ENCODE results near the gene FAM174B. TPM values are rescaled to one million over a fixed set of nuclear protein-coding genes. Genes with fewer than 3 reads are reported as not detected.

The FAM174B gene
- total and polyA plus RNA-seq, 2 experiments from 2014 or later: 15.0 to 21.8 TPM

- no peak for TF ChIP-seq ETS1 (IDR thresholded peaks at IDR 0.05)
Observed at GRCh38 chr15:92601592-92602266, 53.8 kb downstream of the FAM174B start (continued).

GRCh38 chr15:92600856-92601255, 54.7 kb downstream of the FAM174B start:
- peaks cover 6% of the 10 kb centered on the region for H3K27me3 Mint-ChIP-seq (ENCODE audit: insufficient read depth, low read depth, poor library complexity)
- H3K36me3 Mint-ChIP-seq (ENCODE audit: low read depth): peaks cover 15% of the 10 kb centered on the region
- H3K9me3 Mint-ChIP-seq: peaks cover 22% of the 10 kb centered on the region
- no peak overlapping the region for H3K4me3 Mint-ChIP-seq
- H3K27me3 ChIP-seq (ENCODE audit: insufficient read depth): no peaks in the 10 kb centered on the region
- no peaks in the 10 kb centered on the region for H3K36me3 ChIP-seq (ENCODE audit: insufficient read depth)
- TF ChIP-seq ZNF114 (CRISPR knock-in tag; IDR thresholded peaks at IDR 0.05) (no peak), REST (IDR thresholded peaks at IDR 0.05; ENCODE audit: unreplicated experiment) (no peak), EZH2 (IDR thresholded peaks at IDR 0.05; ENCODE audit: low read depth, unreplicated experiment) (no peak)
- no peak for DNase-seq (ENCODE audit: low spot score)
- no peaks in the 10 kb centered on the region for H4K20me1 ChIP-seq (replicated peaks; ENCODE audit: insufficient read depth)
- no peaks in the 10 kb centered on the region for H3F3A ChIP-seq (replicated peaks; ENCODE audit: low read depth)
- no peak overlapping the region for H3K4me3 ChIP-seq
- H3K27ac Mint-ChIP-seq: no peak overlapping the region
- no peaks in the 10 kb centered on the region for H3K4me1 ChIP-seq (ENCODE audit: insufficient read depth)
- no peak for ATAC-seq
- H3K4me1 Mint-ChIP-seq: no peaks in the 10 kb centered on the region
- peaks cover 5% of the 10 kb centered on the region; the same call in 1 of the 2 replicates for H3K9me2 ChIP-seq (ENCODE audit: insufficient read depth)
- no peak overlapping the region for H3K27ac ChIP-seq (ENCODE audit: low read depth)
- no peak overlapping the region for H2AFZ ChIP-seq
- H3K4me2 ChIP-seq: no peak overlapping the region
- no peaks in the 10 kb centered on the region for H3K79me2 ChIP-seq (replicated peaks; ENCODE audit: insufficient read depth)

- peaks cover 8% of the 10 kb centered on the region for H3K9me3 Mint-ChIP-seq
- H3K27me3 ChIP-seq (ENCODE audit: insufficient read depth): no peaks in the 10 kb centered on the region
- H2AFZ ChIP-seq: no peak overlapping the region
- no peaks in the 10 kb centered on the region for H3K36me3 ChIP-seq (ENCODE audit: insufficient read depth)
- H3K27ac ChIP-seq (ENCODE audit: low read depth): no peak overlapping the region
- no peak overlapping the region for H3K4me3 Mint-ChIP-seq
- no peak overlapping the region for H3K4me3 ChIP-seq
- no peak overlapping the region for H3K4me2 ChIP-seq
- H3K27ac Mint-ChIP-seq: no peak overlapping the region
- H3K79me2 ChIP-seq (replicated peaks; ENCODE audit: insufficient read depth): no peaks in the 10 kb centered on the region
- H3K4me1 Mint-ChIP-seq: no peaks in the 10 kb centered on the region
- peaks cover 5% of the 10 kb centered on the region; the same call in 1 of the 2 replicates for H3K9me2 ChIP-seq (ENCODE audit: insufficient read depth)
- peaks cover 6% of the 10 kb centered on the region for H3K36me3 Mint-ChIP-seq (ENCODE audit: low read depth)
- peaks cover 3% of the 10 kb centered on the region for H3K27me3 Mint-ChIP-seq (ENCODE audit: insufficient read depth, low read depth, poor library complexity)
- no peak for DNase-seq (ENCODE audit: low spot score)
- H4K20me1 ChIP-seq (replicated peaks; ENCODE audit: insufficient read depth): no peaks in the 10 kb centered on the region
- no peaks in the 10 kb centered on the region for H3F3A ChIP-seq (replicated peaks; ENCODE audit: low read depth)
- H3K4me1 ChIP-seq (ENCODE audit: insufficient read depth): no peaks in the 10 kb centered on the region
- ATAC-seq: no peak
- no peak for TF ChIP-seq ZNF114 (CRISPR knock-in tag; IDR thresholded peaks at IDR 0.05)
- TF ChIP-seq REST (IDR thresholded peaks at IDR 0.05; ENCODE audit: unreplicated experiment): no peak
- TF ChIP-seq EZH2phosphoT487 (IDR thresholded peaks at IDR 0.05; ENCODE audit: unreplicated experiment): no peak
- TF ChIP-seq STAT1 (IDR thresholded peaks at IDR 0.05; ENCODE audit: unreplicated experiment): no peak
- no peak for TF ChIP-seq ZNF331 (CRISPR knock-in tag; IDR thresholded peaks at IDR 0.05; ENCODE audit: low read depth)
Observed at GRCh38 chr15:92599394-92599970, 56.1 kb downstream of the FAM174B start.

Measured in GM23338 (cell line).